Glomerular visceral epithelial cell (primary cell): Measurements from ENCODE around the gene TBL1XR1.

Experiments used
- DNase-seq: peaks from one replicate; pipeline ENCODE4 v3.0.0-alpha.2; 2016; ENCODE audit errors: extremely low spot score

The TBL1XR1 gene

DNA sequence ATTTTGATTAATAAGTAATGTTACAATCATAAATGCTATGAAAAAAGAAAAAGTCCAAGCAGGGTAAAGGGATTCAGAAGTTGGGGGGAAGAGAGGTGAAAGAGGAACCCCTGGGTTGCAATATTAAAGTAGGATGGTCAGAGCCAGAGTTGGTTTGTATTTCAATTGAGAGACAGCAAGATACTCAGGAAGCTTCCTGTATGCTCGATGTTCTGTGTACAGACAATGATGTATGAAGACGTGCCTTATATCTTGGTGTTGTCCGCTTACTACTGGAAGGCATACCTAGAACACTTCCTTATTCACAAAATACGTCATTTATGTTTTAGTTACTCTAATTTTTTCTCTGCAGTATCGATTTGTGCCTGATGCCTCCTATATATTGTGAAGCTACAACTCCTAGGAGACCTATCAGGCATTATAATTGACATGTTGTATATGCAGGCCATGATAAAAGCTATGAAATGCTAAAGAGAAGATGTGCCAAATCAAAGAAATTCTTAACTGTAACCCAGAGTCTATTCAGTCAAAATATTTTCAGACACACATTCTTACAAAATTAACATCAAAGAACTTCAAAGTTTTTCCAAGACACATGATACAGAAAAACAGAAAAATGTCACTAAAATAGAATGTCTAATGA is 87.5 kb downstream of the TBL1XR1 start:
- no peak for DNase-seq

- no peak for DNase-seq
These were observed 88.6 kb downstream of the TBL1XR1 start for GRCh38 chr3:177108648-177109047.

- DNase-seq = no peak
These were observed 89.6 kb downstream of the TBL1XR1 start for GRCh38 chr3:177107461-177108239.

DNA sequence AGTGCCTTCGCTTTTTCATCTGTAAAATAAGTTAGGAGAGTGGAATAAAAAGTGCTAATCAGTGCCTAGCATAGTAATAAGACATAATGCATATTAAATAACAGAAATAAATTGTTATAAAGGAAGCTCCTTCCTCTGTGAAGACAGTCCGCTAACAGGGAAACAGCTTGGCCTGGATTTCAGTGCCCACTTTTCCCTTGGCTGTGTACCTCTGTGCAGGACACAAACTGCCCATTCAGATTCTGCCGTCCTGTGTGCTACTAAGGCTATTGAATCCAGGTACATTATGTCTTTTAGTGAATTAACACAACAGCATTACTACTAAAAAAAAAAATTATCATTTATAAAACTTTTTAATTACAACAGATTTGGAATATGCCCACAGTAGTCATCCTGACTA is 90.7 kb downstream of the TBL1XR1 start:
- no peak for DNase-seq

DNA sequence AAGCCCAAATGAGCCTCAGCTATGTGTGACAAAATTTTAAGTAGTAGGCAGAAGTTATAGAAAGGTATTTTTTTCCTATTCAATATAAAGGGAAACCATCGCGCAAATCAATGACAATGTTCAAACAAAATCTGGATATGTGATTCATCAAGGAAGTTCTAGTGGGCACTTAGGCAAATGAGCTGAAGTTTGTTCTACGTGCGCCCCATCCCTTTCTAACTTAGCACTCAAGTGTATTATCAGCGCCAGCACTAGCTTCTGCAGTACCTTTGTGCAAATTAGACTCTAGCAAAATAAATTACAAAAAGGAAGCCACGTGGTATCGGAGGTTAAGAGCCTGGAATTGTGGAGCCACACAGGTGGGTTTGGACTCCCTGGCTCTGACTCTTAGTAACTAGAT is 91.1 kb downstream of the TBL1XR1 start:
- DNase-seq = no peak

DNA sequence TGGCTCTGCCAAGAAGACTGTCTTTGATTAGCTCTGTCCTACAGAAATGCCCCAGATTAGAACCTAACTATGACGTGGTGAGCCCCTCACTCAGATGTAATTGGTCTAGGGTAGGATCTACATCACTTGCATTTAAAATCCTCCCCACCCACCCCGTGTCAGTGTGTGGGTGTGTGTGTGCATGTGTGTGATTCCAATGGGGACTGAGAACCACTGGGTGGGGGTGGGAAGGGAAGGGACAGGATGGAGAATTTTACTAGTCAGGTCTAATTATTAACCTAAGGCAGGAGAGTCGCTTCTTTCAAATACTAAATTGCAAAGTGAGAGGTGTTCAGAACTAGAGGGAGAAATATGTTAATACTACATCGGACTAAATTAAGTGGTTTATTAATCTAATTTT is 91.7 kb downstream of the TBL1XR1 start:
- no peak for DNase-seq

DNA sequence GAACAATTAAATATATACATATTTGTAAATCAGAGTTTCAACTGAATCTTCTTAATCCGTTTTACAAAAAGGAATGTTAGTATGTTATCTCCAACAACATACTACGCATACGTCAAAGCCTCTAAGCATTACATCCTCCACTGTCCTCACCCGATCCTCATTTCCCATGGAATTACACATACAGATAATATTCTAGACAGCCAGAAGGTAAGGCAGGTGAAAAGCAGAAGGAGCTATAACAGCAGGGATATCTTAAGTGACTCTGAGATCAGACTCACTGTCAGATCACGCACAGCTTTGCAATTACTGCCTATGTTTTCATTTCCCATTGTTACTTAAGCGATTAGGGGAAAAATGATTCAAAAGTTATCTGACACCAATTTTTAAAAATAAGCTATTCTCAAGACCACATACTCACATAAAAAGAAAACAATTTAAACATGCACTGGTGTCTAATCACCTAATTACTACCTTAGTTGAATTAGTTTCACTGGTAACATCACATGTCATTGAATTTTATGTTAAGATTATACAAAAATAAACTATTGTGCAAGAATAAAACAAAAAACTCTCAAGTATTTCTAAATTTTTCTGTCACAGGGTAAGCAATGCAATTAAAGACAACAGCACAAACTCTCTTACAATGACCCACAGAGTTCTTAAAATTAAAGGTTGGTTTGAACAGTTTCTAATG is 92.8 kb downstream of the TBL1XR1 start:
- DNase-seq = no peak

- DNase-seq = peak; percentile 16
These were observed 94.7 kb downstream of the TBL1XR1 start for GRCh38 chr3:177102553-177102952.

DNA sequence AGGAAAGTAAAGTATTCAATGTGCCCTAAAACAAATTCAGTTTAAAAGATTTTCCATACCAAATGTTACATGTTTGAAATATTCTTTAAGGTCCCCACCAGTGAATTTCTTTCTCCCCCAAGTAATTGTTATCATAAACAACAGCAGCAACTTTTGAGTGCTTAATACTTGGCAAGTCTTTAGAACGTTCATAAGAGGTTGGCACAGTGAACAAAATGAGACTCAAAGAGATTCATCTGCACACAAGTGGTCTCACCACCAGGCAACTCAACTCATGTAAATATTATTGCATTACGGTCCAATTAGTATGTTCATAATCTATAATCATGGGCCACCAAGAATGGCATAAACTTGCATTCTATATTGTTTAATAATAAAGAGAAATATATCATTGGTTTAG is 98.7 kb downstream of the TBL1XR1 start:
- no peak for DNase-seq

DNA sequence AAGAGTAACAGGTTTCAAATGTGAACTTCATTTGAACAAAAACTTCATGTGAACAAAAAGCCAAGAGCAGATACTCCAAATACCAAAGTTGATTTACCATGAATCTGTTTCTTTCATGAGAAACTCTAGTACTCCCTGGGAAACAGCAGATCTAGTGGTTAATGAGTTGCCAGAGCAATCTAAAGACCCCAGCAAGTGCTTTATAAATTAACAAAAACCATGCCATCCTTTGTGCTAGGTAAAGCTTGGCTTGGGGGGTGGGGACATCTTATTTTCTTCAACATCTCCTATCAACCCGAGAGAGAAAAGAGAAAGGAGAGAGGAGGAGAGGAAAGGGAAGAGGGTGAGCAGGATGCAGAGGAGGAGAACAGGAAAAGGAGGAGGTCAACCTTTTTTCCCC is 100.7 kb downstream of the TBL1XR1 start:
- DNase-seq = no peak

GRCh38 chr3:177093966-177094365 is 103.3 kb downstream of the TBL1XR1 start:
- no peak for DNase-seq

- DNase-seq = no peak
These were observed 107.4 kb downstream of the TBL1XR1 start for GRCh38 chr3:177089901-177090300.

- DNase-seq = no peak
These were observed 108.2 kb downstream of the TBL1XR1 start for GRCh38 chr3:177089110-177089509.

DNA sequence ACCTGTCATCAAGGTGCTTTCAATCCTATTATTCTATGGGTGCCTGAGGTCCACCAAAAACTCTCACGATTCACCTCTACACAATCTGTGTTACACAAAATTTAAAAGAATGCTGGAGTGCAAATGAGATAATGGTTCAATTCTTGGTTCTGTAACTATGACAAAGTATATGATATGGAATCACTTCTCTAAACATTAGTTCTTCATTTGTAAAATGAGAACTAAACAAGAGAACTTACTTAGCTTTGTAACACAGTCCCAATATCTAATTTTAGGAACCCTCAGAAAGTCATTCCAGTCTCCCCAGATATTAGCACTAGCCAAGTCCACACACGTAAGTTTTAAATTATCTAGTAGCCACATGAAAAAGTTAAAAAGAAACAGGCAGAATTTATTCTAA is 111.5 kb downstream of the TBL1XR1 start:
- DNase-seq = no peak

- no peak for DNase-seq
These were observed 112.7 kb downstream of the TBL1XR1 start for GRCh38 chr3:177084616-177085015.

DNA sequence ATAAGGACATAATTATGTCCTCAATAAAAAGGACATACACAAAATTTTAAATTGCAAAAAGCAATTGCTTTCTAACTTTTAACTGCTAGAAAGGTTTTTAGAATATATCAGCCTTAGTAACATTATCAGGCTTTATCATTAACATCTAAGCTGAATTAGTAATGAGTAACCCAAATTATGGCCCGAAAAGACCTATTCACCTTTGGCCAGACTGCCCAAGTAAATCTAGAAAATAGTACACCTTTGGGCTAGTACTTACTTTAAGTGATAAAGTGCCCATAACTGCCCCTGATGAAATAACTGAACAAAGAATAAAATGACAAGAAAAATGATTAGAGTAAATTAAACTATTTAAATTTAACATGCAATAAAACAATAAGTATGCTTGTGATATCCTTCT is 117.2 kb downstream of the TBL1XR1 start:
- DNase-seq = no peak

- DNase-seq = no peak
These were observed 117.6 kb downstream of the TBL1XR1 start for GRCh38 chr3:177079684-177080083.

DNA sequence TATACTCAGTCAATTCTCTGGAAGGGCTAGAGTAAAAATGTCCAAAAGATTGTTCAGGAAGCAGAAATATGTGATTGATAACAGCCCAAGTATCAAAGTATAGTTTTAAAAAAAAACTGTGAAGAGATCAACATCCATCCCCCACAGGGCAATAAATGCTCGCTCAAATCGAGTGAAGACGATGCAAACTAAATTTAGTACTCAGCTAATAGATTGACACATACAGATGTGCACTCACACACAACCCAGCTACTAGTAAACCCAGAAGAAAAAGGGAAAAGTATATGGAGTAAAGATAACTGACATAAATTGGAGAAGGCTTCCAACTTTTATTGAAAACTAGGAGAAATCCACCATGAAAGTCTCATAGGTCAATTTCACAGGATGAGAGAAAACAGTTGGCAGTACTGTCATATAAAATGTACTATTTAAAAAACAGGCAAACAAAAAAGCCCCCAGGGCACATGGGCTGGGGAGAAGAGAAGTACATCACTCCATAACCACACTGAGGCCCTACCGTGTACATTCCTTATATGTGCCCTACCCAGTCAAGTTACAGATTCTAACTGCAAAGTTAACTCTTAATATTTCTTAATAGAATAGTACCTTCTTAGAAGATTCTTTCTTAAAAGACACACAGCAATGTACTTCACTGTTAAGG is 125.7 kb downstream of the TBL1XR1 start:
- DNase-seq = no peak

DNA sequence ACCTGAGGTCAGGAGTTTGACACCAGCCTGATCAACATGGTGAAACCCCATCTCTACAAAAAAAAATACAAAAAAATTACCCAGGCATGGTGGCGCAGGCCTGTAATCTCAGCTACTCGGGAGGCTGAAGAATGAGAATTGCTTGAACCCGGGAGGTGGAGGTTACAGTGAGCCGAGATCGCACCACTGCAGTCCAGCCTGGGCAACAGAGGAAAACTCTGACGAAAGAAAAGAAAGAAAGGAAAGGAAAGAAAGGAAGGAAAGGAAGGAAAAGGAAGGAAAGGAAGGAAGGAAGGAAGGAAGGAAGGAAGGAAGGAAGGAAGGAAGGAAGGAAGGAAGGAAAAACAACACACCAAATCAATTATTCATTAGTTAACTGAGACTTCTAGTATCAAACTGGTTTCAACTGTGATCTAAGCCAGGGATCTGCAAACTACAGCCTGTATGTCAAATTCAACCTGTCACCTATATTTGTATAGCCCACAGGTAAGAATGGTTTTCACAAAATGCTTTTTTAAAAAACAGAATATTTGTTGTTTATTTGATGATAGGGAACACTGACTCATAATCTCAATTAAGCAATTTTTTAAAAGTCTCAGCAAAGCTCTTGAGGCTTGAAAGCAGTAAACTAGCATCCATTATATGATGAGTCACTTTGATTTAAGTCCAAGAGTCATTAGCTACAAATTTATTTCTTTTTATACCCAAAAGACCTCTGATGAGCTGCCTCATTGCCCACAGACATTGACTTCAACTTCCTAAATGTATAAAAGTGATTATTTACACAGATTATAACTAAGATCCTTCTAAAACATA is 127.6 kb downstream of the TBL1XR1 start:
- DNase-seq = no peak

GRCh38 chr3:177068967-177069366 is 128.3 kb downstream of the TBL1XR1 start:
- DNase-seq = no peak

GRCh38 chr3:177066068-177066467 is 131.2 kb downstream of the TBL1XR1 start:
- no peak for DNase-seq
